Left lung (tissue), 10 donors: ENCODE measurements around the gene IGFBP4. TPM values are rescaled to one million over a fixed set of nuclear protein-coding genes. Genes with fewer than 3 reads are reported as not detected.

Experiments used
- ATAC-seq: fragments of 200-7000 bp; cut with Tn5 transposase; one replicate; pipeline ENCODE4 v1.9.1; 2020; ENCODE audit warnings: moderate library complexity
- DNase-seq, 4 donors: peaks; one replicate each; pipeline ENCODE4 v3.0.0-alpha.2; 2013 to 2020
- H3K27ac ChIP-seq, 2 donors: fragments of 200-600 bp; sonication (generic) in 1 of 2; one replicate each; pipeline versions ENCODE4 v1.5.0 to v1.8.0; 2020 to 2021
- H3K27me3 ChIP-seq, 2 donors: fragments of 200-600 bp; sonication (generic) in 1 of 2; one replicate each; pipeline versions ENCODE4 v1.5.0 to v1.8.0; 2020 to 2021
- H3K36me3 ChIP-seq, 2 donors: fragments of 200-600 bp; sonication (generic) in 1 of 2; one replicate each; pipeline versions ENCODE4 v1.5.0 to v1.8.0; 2020 to 2021
- H3K4me1 ChIP-seq, 2 donors: fragments of 200-600 bp; one replicate each; pipeline ENCODE4 v1.8.0; 2021
- H3K4me3 ChIP-seq, 2 donors: fragments of 200-600 bp; sonication (generic) in 1 of 2; one replicate each; pipeline versions ENCODE4 v1.5.0 to v1.8.0; 2020 to 2021; ENCODE audit warnings: mild to moderate bottlenecking in 1 of 2
- H3K9me3 ChIP-seq, 2 donors: fragments of 200-600 bp; sonication (generic) in 1 of 2; one replicate each; pipeline versions ENCODE4 v1.5.0 to v1.8.0; 2020 to 2021
- CTCF ChIP-seq, 2 donors: fragments of 200-600 bp; sonication (generic) in 1 of 2; IDR thresholded peaks; one replicate each; pipeline versions ENCODE4 v1.5.0 to v1.8.0; 2021; ENCODE audit warnings: antibody characterized with exemption in 2 of 2
- intact Hi-C, 2 donors: fragments of 100-400 bp; cut with DNase I; formaldehyde crosslinking; loops; one replicate each; pipeline versions ENCODE4 v1.11.2 to v1.14.2; 2022
- polyA plus RNA-seq, 6 donors: library from polyadenylated mRNA; unstranded; fragments of 120-200 nt; gene quantifications; one replicate each; pipeline ENCODE4 v1.2.1, GENCODE V29; 2013; ENCODE audit not compliant: insufficient read length in 6 of 6
- total RNA-seq, 2 donors: library from RNA; stranded (reverse); fragmentation: NEBNext Ultra II Directional; extraction: Animal tissue kit (Norgen Biotek cat#: 25700); gene quantifications; one replicate each; pipeline ENCODE4 v1.2.1, GENCODE V29; 2021
- donor health status: DM: no; HTN: yes; CAD: no.
- donor health status: DM: no; HTN: no; CAD: no.

The IGFBP4 gene
- total and polyA plus RNA-seq, 8 donors = 207 to 407 (median 240) TPM

DNA sequence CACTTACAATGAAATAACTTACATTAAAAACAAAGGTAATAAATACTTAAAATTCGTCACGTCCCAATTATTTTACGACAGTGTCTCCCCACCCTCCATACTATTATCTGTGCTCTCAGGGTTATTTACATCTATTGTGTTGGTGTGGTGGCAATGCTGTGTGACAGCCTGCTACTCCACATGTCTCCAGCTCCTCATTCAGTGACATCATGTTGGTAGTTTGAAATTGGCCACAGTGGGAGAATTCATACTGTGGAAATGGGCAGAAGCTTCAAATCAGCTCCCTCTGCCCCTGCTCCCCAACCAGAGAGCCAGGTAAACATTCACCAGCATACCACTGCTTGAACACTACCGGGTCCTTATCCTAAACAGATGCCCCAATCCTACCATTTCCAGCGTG is 51.9 kb downstream of the IGFBP4 start:
- intact Hi-C loops = no loop called here
- no peaks in the 10 kb centered on the region for H3K9me3 ChIP-seq
- H3K4me3 ChIP-seq = no peak overlapping the region
- no peak for ATAC-seq
- H3K27ac ChIP-seq = no peak overlapping the region
- H3K36me3 ChIP-seq = no peaks in the 10 kb centered on the region
- TF ChIP-seq CTCF (IDR thresholded peaks at IDR 0.05) = no peak
- H3K4me1 ChIP-seq = peaks cover 14 to 23% of the 10 kb centered on the region in 2 donors
- peaks cover 0 to 10% of the 10 kb centered on the region in 2 donors for H3K27me3 ChIP-seq
- DNase-seq = no peak

- no peak overlapping the region for H3K27ac ChIP-seq
- intact Hi-C loops = no loop called here
- DNase-seq (no peak), ATAC-seq (no peak)
- peaks cover 15 to 21% of the 10 kb centered on the region in 2 donors for H3K4me1 ChIP-seq
- H3K9me3 ChIP-seq = no peaks in the 10 kb centered on the region
- no peak overlapping the region for H3K4me3 ChIP-seq
- H3K36me3 ChIP-seq = no peaks in the 10 kb centered on the region
- peaks cover 0 to 14% of the 10 kb centered on the region in 2 donors for H3K27me3 ChIP-seq
- no peak for TF ChIP-seq CTCF (IDR thresholded peaks at IDR 0.05)
Measured at GRCh38 chr17:40496170-40496569, 52.9 kb downstream of the IGFBP4 start.

DNA sequence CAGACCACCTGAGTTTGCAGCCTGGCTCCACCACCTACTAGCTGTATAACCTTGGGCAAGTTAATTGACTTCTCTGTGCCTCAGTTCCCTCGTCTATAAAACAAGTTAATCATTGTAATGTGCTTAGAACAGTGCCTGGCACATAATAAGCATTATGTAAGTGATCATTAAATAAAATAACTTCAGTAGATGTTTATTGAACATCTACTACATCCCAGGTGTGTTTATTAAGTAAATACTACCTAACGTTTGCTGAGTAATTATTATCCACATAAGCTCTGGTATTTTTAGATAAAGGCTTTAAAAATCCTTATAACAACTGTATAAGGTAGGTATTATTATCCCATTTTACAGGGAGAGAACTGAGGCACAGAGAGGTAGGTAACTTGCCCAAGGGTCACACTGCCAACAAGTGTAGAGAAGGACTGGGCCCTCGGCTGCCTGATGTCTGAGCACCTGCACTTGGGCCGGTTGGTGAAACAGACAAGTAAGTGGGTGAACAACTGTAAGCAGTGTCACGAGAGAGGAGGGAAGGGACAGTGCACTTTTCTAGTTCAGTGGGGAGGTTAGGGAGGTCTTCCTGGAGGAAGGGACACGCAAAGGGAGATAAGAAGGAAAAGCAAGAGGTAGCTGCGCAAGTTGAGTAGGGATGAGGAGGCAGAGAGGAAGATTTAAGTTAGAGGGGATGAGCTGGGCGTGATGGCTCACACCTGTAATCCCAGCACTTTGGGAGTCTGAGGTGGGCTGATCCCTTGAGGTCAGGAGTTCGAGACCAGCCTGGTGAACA is 53.6 kb downstream of the IGFBP4 start:
- Histone ChIP-seq H3K27me3 (peaks cover 0 to 14% of the 10 kb centered on the region in 2 donors), H3K27ac (no peak overlapping the region), H3K36me3 (no peaks in the 10 kb centered on the region), H3K9me3 (no peaks in the 10 kb centered on the region), H3K4me1 (peaks cover 15 to 21% of the 10 kb centered on the region in 2 donors), H3K4me3 (no peak overlapping the region)
- DNase-seq (no peak), ATAC-seq (no peak)
- no peak for TF ChIP-seq CTCF (IDR thresholded peaks at IDR 0.05)
- intact Hi-C loops = no loop called here

- H3K27ac ChIP-seq = peak overlapping the region; percentile 33 to 39
- peaks cover 15 to 21% of the 10 kb centered on the region in 2 donors for H3K4me1 ChIP-seq
- H3K9me3 ChIP-seq = no peaks in the 10 kb centered on the region
- intact Hi-C loops = no loop called here
- H3K27me3 ChIP-seq = peaks cover 0 to 14% of the 10 kb centered on the region in 2 donors
- no peak for TF ChIP-seq CTCF (IDR thresholded peaks at IDR 0.05)
- ATAC-seq (no peak), DNase-seq (no peak)
- H3K36me3 ChIP-seq = no peaks in the 10 kb centered on the region
- H3K4me3 ChIP-seq = no peak overlapping the region
Measured at GRCh38 chr17:40497695-40498094, 54.4 kb downstream of the IGFBP4 start.

DNA sequence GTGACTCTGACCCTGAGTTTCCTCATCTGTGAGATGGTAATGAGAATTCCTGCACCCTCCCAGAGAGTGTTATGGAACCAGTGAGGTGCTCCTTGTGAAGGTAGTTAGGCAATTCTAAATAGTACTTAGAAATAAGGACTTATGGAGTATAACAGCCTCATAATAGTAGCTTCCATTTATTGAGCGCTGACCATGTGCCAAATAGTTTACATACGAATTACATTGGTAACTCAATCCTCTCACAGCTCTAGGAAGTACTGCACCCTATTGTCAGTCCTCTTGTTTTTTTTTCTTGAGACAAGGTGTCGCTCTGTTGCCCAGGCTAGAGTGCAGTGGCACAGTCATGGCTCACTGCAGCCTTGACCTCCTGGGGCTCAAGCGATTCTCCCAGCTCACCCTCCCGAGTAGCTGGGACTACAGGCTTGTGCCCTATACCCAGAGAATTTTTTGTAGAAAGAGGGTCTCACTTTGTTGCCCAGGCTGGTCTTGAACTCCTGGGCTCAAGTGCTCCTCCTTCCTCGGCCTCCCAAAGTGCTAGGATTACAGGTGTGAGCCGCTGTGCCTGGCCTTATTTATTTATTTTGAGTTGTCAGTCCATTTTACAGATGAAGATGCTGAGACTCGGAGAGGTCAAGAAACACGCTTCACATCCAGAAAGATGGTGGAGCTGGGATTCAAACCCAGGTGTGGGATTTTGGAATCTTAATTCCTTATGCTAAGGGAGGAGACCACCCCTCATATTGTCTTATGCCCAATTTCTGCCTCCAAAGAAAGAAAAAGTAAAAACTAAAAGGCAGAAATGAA is 55.2 kb downstream of the IGFBP4 start:
- ATAC-seq = peak; percentile 61
- H3K4me3 ChIP-seq = no peak overlapping the region
- peaks cover 15 to 21% of the 10 kb centered on the region in 2 donors for H3K4me1 ChIP-seq
- DNase-seq = no peak
- TF ChIP-seq CTCF (IDR thresholded peaks at IDR 0.05) = no peak
- H3K36me3 ChIP-seq = no peaks in the 10 kb centered on the region
- H3K27me3 ChIP-seq = peaks cover 0 to 14% of the 10 kb centered on the region in 2 donors
- no peaks in the 10 kb centered on the region for H3K9me3 ChIP-seq
- H3K27ac ChIP-seq = peak overlapping the region; percentile 33 to 39
- intact Hi-C loops = no loop called here
